Measurements from ENCODE around the gene GRN.
"Not testable (repeated sequence)": the region's sequence is repeated elsewhere in the genome, so short reads cannot be mapped to it uniquely, and the experiment has no call there.

Gene GRN

GRCh38 chr17:44363613-44364159, 18.6 kb downstream of the GRN start, which contains the start of gene FAM171A2:
Gene FAM171A2 (minus strand): TSS chr17:44363853. CDS start chr17:44363714, 139 bp downstream.
- DNase-seq, result peak; percentile 75

- DNase-seq, result not testable (repeated sequence)
Measured at GRCh38 chr17:44365051-44365450, 19.9 kb downstream of the GRN start.

GRCh38 chr17:44367231-44367979, 22.3 kb downstream of the GRN start:
- DNase-seq, result no peak

- not testable (repeated sequence) for DNase-seq
Measured at GRCh38 chr17:44368391-44369243, 23.5 kb downstream of the GRN start.

- peak; percentile 27 for DNase-seq
Measured at GRCh38 chr17:44369414-44370023, 24.4 kb downstream of the GRN start.

- no peak for DNase-seq
Measured at GRCh38 chr17:44372036-44372435, 26.9 kb downstream of the GRN start.

GRCh38 chr17:44374306-44375195, 29.4 kb downstream of the GRN start:
- no peak for DNase-seq

GRCh38 chr17:44375196-44376017, 30.3 kb downstream of the GRN start:
- no peak for DNase-seq

GRCh38 chr17:44376124-44376523, 31.0 kb downstream of the GRN start:
- peak; percentile 40 for DNase-seq

- no peak for DNase-seq
Measured at GRCh38 chr17:44376779-44377178, 31.7 kb downstream of the GRN start.

GRCh38 chr17:44378171-44378705, 33.1 kb downstream of the GRN start:
- no peak for DNase-seq

- DNase-seq, result no peak
Measured at GRCh38 chr17:44379887-44380286, 34.8 kb downstream of the GRN start.

- DNase-seq, result no peak
Measured at GRCh38 chr17:44380767-44381166, 35.7 kb downstream of the GRN start.

GRCh38 chr17:44381810-44382305, 36.8 kb downstream of the GRN start:
- DNase-seq, result no peak

GRCh38 chr17:44382917-44383316, 37.8 kb downstream of the GRN start:
- DNase-seq, result no peak

GRCh38 chr17:44383363-44383762, 38.3 kb downstream of the GRN start:
- no peak for DNase-seq

- DNase-seq, result no peak
Measured at GRCh38 chr17:44383861-44384260, 38.8 kb downstream of the GRN start.

- no peak for DNase-seq
Measured at GRCh38 chr17:44384281-44384822, 39.2 kb downstream of the GRN start.

GRCh38 chr17:44384823-44385286, 39.8 kb downstream of the GRN start:
- no peak for DNase-seq
